GM23338 (cell line): Measurements from ENCODE around the gene ZSCAN1. TPM values are rescaled to one million over a fixed set of nuclear protein-coding genes. Genes with fewer than 3 reads are reported as not detected.

Source experiments
- ATAC-seq: fragments of 200-7000 bp; cut with Tn5 transposase; 3 replicates; pipeline ENCODE4 v1.9.1; 2020
- DNase-seq: peaks from one replicate; pipeline ENCODE4 v3.0.0-alpha.2; 2015; ENCODE audit warnings: low spot score
- H2AFZ ChIP-seq: fragments of 200-600 bp; sonication (generic); 2 replicates; pipeline ENCODE4 v1.8.0; 2016; ENCODE audit warnings: antibody characterized with exemption, mild to moderate bottlenecking, moderate library complexity
- H3F3A ChIP-seq: fragments of 200-600 bp; sonication (generic); replicated peaks from 2 replicates; pipeline ENCODE4 v1.8.0; 2017; ENCODE audit warnings: antibody characterized with exemption, mixed run types, low read depth
- H3K27ac ChIP-seq: fragments of 200-600 bp; sonication (generic); 2 replicates; pipeline ENCODE4 v1.6.1; 2016; ENCODE audit warnings: low read depth
- H3K27me3 ChIP-seq: fragments of 200-600 bp; sonication (generic); 2 replicates; pipeline ENCODE4 v1.8.0; 2016; ENCODE audit warnings: mild to moderate bottlenecking, mixed run types, moderate library complexity; ENCODE audit not compliant: insufficient read depth
- H3K36me3 ChIP-seq: fragments of 200-600 bp; sonication (generic); 2 replicates; pipeline ENCODE4 v1.8.0; 2016; ENCODE audit warnings: mild to moderate bottlenecking; ENCODE audit not compliant: insufficient read depth
- H3K4me1 ChIP-seq: fragments of 200-600 bp; sonication (generic); 2 replicates; pipeline ENCODE4 v1.8.0; 2016; ENCODE audit warnings: mild to moderate bottlenecking, moderate library complexity; ENCODE audit not compliant: insufficient read depth
- H3K4me2 ChIP-seq: fragments of 200-600 bp; sonication (generic); 2 replicates; pipeline ENCODE4 v1.7.1; 2017; ENCODE audit warnings: mixed run types
- H3K4me3 ChIP-seq: fragments of 200-600 bp; sonication (generic); 2 replicates; pipeline ENCODE4 v1.6.1; 2016; ENCODE audit warnings: mixed run types
- H3K79me2 ChIP-seq: fragments of 200-600 bp; sonication (generic); replicated peaks from 2 replicates; pipeline ENCODE4 v1.8.0; 2017; ENCODE audit warnings: mild to moderate bottlenecking; ENCODE audit not compliant: insufficient read depth
- H3K9me2 ChIP-seq: fragments of 200-600 bp; sonication (generic); 2 replicates; pipeline ENCODE4 v1.8.0; 2017; ENCODE audit not compliant: insufficient read depth
- H4K20me1 ChIP-seq: fragments of 200-600 bp; sonication (generic); replicated peaks from 2 replicates; pipeline ENCODE4 v1.8.0; 2017; ENCODE audit warnings: mild to moderate bottlenecking; ENCODE audit not compliant: insufficient read depth
- H3K27ac Mint-ChIP-seq: 2 replicates; pipeline ENCODE4 v1.8.0; 2020; ENCODE audit warnings: inconsistent platforms, mild to moderate bottlenecking, moderate library complexity, mixed read lengths
- H3K27me3 Mint-ChIP-seq: 3 replicates; pipeline ENCODE4 v1.8.0; 2022; ENCODE audit warnings: low read depth, mild to moderate bottlenecking, moderate library complexity, mixed read lengths, inconsistent platforms; ENCODE audit not compliant: insufficient read depth, poor library complexity
- H3K36me3 Mint-ChIP-seq: 3 replicates; pipeline ENCODE4 v1.8.0; 2021; ENCODE audit warnings: low read depth, mild to moderate bottlenecking, inconsistent platforms, moderate library complexity, mixed read lengths
- H3K4me1 Mint-ChIP-seq: 3 replicates; pipeline ENCODE4 v1.8.0; 2020; ENCODE audit warnings: mild to moderate bottlenecking, inconsistent platforms, mixed read lengths
- H3K4me3 Mint-ChIP-seq: 3 replicates; pipeline ENCODE4 v1.8.0; 2021; ENCODE audit warnings: moderate library complexity, mild to moderate bottlenecking, inconsistent platforms, mixed read lengths
- H3K9me3 Mint-ChIP-seq: 3 replicates; pipeline ENCODE4 v1.8.0; 2020; ENCODE audit warnings: moderate library complexity, mild to moderate bottlenecking, inconsistent platforms, mixed read lengths
- EZH2phosphoT487 ChIP-seq: fragments of 200-600 bp; sonication (generic); IDR thresholded peaks from one replicate; pipeline ENCODE4 v1.8.1; 2018; ENCODE audit warnings: antibody characterized with exemption; ENCODE audit not compliant: unreplicated experiment
- JUNB ChIP-seq: IDR thresholded peaks from one replicate; pipeline ENCODE4 v1.6.1; 2016; ENCODE audit warnings: antibody characterized with exemption; ENCODE audit not compliant: unreplicated experiment
- ZNF114 ChIP-seq: fragments of 250-450 bp; sonication (Bioruptor Pico); IDR thresholded peaks from 2 replicates; pipeline ENCODE4 v1.5.0; 2020; ENCODE audit warnings: mild to moderate bottlenecking, moderate library complexity
- ZNF331 ChIP-seq: fragments of 250-450 bp; sonication (Bioruptor Pico); IDR thresholded peaks from 2 replicates; pipeline ENCODE4 v1.5.0; 2020; ENCODE audit warnings: low read depth, mild to moderate bottlenecking, moderate library complexity
- polyA plus RNA-seq: library from polyadenylated mRNA; unstranded; fragments of >200 nt; fragmentation: Nextera tagmentation; extraction: Ambion mirVana; gene quantifications from 2 replicates; pipeline ENCODE4 v1.2.1, GENCODE V29; 2016
- total RNA-seq: library from RNA; depleted of rRNA; stranded (reverse); fragments of >200 nt; shearing (Covaris generic); gene quantifications from 2 replicates; pipeline ENCODE4 v1.2.3, GENCODE V29; 2014
- TF ChIP-seq, protein P1 (sequence below): IDR thresholded peaks from 2 replicates; pipeline ENCODE4 v1.6.1; 2016; ENCODE audit warnings: antibody characterized with exemption
- TF ChIP-seq, protein P2 (sequence below): fragments of 250-450 bp; sonication (Bioruptor Pico); IDR thresholded peaks from 2 replicates; pipeline ENCODE4 v1.5.0; 2020; ENCODE audit warnings: mild to moderate bottlenecking, moderate library complexity
- TF ChIP-seq, protein P3 (sequence below), 2 experiments: fragments of 200-600 bp in 1 of 2; sonication (generic) in 1 of 2; conservative IDR thresholded peaks; 2 replicates each; pipeline versions ENCODE4 v1.5.1 to v1.6.1; 2016 to 2017; ENCODE audit warnings: antibody characterized with exemption in 2 of 2, low read depth in 2 of 2, mild to moderate bottlenecking in 2 of 2, moderate library complexity in 1 of 2

Gene ZSCAN1
- total and polyA plus RNA-seq, 2 experiments from 2014 or later, result 1.5 to 3.9 TPM

DNA sequence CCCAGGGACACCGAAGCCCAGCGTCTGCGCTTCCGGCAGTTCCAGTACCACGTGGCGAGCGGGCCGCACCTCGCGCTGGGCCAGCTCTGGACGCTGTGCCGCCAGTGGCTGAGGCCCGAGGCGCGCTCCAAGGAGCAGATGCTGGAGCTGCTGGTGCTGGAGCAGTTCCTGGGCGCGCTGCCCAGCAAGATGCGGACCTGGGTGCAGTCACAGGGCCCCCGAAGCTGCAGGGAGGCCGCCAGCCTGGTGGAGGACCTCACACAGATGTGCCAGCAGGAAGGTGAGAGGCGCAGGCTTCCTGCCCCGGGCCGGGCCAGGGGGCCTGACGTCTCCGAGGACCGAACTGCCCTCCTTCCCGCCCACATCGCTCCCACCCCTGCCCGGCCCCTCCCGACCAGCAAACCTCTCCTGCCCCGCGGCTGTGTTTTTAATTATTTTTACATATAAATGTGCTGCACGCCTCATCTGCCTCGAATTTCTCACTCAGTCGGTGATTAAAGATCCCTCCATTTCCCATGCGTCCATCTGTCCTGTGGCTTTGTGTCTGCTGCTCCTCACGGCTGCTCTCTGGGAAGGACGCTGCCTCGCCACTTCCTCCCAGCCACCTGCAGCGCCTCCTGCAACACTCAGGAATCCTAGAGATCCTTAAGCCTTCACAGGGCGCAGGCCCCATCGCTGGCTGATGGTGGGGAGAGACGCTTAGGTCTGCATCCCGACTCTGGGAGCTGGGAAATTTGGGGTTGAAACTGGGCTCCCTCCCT, 4.3 kb downstream of the ZSCAN1 start:
- H2AFZ ChIP-seq, result no peak overlapping the region
- H3F3A ChIP-seq, result peaks cover 17% of the 10 kb centered on the region
- H4K20me1 ChIP-seq, result no peaks in the 10 kb centered on the region
- peaks cover 80% of the 10 kb centered on the region for H3K9me3 Mint-ChIP-seq
- peak overlapping the region; percentile 70 for H3K4me2 ChIP-seq
- no peaks in the 10 kb centered on the region for H3K36me3 ChIP-seq
- no peak overlapping the region; the same call in 2 of the 3 replicates for H3K4me3 Mint-ChIP-seq
- H3K9me2 ChIP-seq, result no peaks in the 10 kb centered on the region
- H3K27ac Mint-ChIP-seq, result no peak overlapping the region
- H3K4me1 ChIP-seq, result peaks cover 33% of the 10 kb centered on the region
- peak; percentile 86 for DNase-seq
- H3K27ac ChIP-seq, result peak overlapping the region; percentile 90; the same call in 1 of the 2 replicates
- H3K27me3 Mint-ChIP-seq, result peaks cover 16% of the 10 kb centered on the region
- TF ChIP-seq EZH2phosphoT487 (no peak), JUNB (no peak), ZNF114 (CRISPR knock-in tag) (no peak), ZNF331 (no peak)
- TF ChIP-seq, protein P1, sequence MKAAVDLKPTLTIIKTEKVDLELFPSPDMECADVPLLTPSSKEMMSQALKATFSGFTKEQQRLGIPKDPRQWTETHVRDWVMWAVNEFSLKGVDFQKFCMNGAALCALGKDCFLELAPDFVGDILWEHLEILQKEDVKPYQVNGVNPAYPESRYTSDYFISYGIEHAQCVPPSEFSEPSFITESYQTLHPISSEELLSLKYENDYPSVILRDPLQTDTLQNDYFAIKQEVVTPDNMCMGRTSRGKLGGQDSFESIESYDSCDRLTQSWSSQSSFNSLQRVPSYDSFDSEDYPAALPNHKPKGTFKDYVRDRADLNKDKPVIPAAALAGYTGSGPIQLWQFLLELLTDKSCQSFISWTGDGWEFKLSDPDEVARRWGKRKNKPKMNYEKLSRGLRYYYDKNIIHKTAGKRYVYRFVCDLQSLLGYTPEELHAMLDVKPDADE, result no peak
- TF ChIP-seq, protein P2, sequence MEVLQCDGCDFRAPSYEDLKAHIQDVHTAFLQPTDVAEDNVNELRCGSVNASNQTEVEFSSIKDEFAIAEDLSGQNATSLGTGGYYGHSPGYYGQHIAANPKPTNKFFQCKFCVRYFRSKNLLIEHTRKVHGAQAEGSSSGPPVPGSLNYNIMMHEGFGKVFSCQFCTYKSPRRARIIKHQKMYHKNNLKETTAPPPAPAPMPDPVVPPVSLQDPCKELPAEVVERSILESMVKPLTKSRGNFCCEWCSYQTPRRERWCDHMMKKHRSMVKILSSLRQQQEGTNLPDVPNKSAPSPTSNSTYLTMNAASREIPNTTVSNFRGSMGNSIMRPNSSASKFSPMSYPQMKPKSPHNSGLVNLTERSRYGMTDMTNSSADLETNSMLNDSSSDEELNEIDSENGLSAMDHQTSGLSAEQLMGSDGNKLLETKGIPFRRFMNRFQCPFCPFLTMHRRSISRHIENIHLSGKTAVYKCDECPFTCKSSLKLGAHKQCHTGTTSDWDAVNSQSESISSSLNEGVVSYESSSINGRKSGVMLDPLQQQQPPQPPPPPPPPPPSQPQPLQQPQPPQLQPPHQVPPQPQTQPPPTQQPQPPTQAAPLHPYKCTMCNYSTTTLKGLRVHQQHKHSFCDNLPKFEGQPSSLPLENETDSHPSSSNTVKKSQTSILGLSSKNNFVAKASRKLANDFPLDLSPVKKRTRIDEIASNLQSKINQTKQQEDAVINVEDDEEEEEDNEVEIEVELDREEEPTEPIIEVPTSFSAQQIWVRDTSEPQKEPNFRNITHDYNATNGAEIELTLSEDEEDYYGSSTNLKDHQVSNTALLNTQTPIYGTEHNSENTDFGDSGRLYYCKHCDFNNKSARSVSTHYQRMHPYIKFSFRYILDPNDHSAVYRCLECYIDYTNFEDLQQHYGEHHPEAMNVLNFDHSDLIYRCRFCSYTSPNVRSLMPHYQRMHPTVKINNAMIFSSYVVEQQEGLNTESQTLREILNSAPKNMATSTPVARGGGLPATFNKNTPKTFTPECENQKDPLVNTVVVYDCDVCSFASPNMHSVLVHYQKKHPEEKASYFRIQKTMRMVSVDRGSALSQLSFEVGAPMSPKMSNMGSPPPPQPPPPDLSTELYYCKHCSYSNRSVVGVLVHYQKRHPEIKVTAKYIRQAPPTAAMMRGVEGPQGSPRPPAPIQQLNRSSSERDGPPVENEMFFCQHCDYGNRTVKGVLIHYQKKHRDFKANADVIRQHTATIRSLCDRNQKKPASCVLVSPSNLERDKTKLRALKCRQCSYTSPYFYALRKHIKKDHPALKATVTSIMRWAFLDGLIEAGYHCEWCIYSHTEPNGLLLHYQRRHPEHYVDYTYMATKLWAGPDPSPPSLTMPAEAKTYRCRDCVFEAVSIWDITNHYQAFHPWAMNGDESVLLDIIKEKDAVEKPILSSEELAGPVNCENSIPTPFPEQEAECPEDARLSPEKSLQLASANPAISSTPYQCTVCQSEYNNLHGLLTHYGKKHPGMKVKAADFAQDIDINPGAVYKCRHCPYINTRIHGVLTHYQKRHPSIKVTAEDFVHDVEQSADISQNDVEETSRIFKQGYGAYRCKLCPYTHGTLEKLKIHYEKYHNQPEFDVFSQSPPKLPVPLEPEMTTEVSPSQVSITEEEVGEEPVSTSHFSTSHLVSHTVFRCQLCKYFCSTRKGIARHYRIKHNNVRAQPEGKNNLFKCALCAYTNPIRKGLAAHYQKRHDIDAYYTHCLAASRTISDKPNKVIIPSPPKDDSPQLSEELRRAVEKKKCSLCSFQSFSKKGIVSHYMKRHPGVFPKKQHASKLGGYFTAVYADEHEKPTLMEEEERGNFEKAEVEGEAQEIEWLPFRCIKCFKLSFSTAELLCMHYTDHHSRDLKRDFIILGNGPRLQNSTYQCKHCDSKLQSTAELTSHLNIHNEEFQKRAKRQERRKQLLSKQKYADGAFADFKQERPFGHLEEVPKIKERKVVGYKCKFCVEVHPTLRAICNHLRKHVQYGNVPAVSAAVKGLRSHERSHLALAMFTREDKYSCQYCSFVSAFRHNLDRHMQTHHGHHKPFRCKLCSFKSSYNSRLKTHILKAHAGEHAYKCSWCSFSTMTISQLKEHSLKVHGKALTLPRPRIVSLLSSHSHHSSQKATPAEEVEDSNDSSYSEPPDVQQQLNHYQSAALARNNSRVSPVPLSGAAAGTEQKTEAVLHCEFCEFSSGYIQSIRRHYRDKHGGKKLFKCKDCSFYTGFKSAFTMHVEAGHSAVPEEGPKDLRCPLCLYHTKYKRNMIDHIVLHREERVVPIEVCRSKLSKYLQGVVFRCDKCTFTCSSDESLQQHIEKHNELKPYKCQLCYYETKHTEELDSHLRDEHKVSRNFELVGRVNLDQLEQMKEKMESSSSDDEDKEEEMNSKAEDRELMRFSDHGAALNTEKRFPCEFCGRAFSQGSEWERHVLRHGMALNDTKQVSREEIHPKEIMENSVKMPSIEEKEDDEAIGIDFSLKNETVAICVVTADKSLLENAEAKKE (CRISPR knock-in tag), result no peak
- TF ChIP-seq, protein P3, sequence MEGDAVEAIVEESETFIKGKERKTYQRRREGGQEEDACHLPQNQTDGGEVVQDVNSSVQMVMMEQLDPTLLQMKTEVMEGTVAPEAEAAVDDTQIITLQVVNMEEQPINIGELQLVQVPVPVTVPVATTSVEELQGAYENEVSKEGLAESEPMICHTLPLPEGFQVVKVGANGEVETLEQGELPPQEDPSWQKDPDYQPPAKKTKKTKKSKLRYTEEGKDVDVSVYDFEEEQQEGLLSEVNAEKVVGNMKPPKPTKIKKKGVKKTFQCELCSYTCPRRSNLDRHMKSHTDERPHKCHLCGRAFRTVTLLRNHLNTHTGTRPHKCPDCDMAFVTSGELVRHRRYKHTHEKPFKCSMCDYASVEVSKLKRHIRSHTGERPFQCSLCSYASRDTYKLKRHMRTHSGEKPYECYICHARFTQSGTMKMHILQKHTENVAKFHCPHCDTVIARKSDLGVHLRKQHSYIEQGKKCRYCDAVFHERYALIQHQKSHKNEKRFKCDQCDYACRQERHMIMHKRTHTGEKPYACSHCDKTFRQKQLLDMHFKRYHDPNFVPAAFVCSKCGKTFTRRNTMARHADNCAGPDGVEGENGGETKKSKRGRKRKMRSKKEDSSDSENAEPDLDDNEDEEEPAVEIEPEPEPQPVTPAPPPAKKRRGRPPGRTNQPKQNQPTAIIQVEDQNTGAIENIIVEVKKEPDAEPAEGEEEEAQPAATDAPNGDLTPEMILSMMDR (conservative IDR thresholded peaks at IDR 0.05; ENCODE audit: low read depth in 2 of 2), result 0 out of 4 replicates have a peak, but pooled peaks of 1 of the 2 experiments have one; percentile 5
- H3K4me1 Mint-ChIP-seq, result peaks cover 3% of the 10 kb centered on the region; the same call in 2 of the 3 replicates
- ATAC-seq, result peak; percentile 37
- peaks cover 34% of the 10 kb centered on the region for H3K36me3 Mint-ChIP-seq
- peaks cover 18% of the 10 kb centered on the region for H3K27me3 ChIP-seq
- H3K4me3 ChIP-seq, result peak overlapping the region; percentile 27; the same call in 1 of the 2 replicates
- no peaks in the 10 kb centered on the region for H3K79me2 ChIP-seq
